Memory B cell (primary cell): ENCODE data around the gene DOK7.
A peak's percentile ranks its signal among the peaks of the same experiment; 100 is the strongest.

Source experiments
- ATAC-seq: fragments of 150-1000 bp; cut with Tn5 transposase; 2 replicates; pipeline ENCODE4 v1.10.0; 2021; ENCODE audit warnings: low read depth, mild to moderate bottlenecking, moderate library complexity
- DNase-seq, 2 donors: peaks; one replicate each; pipeline ENCODE4 v3.0.0; 2022; ENCODE audit warnings: low spot score in 2 of 2
- H3K27ac Mint-ChIP-seq: one replicate; pipeline ENCODE4 v1.8.0; 2022; ENCODE audit warnings: mild to moderate bottlenecking, moderate library complexity, mixed read lengths
- H3K27me3 Mint-ChIP-seq: one replicate; pipeline ENCODE4 v1.8.0; 2022; ENCODE audit warnings: mixed read lengths
- H3K36me3 Mint-ChIP-seq: one replicate; pipeline ENCODE4 v1.8.0; 2022; ENCODE audit warnings: mild to moderate bottlenecking, mixed read lengths
- H3K4me1 Mint-ChIP-seq: one replicate; pipeline ENCODE4 v1.8.0; 2022; ENCODE audit warnings: mixed read lengths
- H3K4me3 Mint-ChIP-seq: one replicate; pipeline ENCODE4 v1.8.0; 2022; ENCODE audit warnings: mild to moderate bottlenecking, moderate library complexity, mixed read lengths
- H3K9me3 Mint-ChIP-seq: one replicate; pipeline ENCODE4 v1.8.0; 2022; ENCODE audit warnings: mixed read lengths

The DOK7 gene

DNA sequence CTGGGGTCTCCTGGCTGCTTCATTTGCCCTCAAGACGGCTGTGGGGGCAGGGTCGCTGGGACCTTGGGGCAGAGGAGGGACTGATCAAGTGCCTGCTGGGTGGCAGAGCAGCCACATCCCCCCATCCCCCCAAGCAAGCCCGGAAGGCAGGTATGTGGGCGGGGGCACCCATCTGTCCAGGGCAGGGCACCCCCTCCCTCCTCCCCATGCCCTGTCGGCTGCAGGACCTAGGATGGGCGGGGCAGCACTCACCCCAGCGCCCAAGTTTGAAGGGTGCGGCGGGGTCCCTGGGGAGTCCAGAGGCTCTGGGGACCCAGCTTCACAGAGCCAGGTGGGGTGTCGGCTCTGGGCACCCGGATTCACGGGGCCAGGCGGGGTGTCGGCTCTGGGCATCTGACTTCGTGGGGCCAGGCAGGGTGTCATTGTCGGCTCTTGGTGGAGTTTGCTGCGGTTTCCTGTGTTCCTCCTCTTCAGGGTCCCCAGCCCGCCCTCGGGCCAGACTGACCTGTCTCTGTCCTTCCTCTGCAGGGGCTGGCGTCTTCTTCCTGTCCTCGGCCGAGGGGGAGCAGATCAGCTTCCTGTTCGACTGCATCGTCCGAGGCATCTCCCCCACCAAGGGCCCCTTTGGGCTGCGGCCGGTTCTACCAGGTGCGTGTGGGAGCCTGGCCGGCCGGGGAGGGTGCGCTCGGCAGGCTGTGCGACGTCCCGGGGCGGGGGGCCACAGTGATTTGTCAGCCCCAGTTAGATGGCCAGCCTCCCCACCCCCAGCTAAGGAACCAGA, 22.1 kb downstream of the DOK7 start:
- peak overlapping the region; percentile 79 for H3K4me3 Mint-ChIP-seq
- H3K9me3 Mint-ChIP-seq, result no peaks in the 10 kb centered on the region
- peak; percentile 66 for ATAC-seq
- H3K27me3 Mint-ChIP-seq, result no peaks in the 10 kb centered on the region
- DNase-seq, result peak; percentile 82 to 88
- H3K36me3 Mint-ChIP-seq, result peaks cover 7% of the 10 kb centered on the region
- H3K27ac Mint-ChIP-seq, result peak overlapping the region; percentile 93
- peaks cover 52% of the 10 kb centered on the region for H3K4me1 Mint-ChIP-seq

GRCh38 chr4:3485886-3486540, 22.9 kb downstream of the DOK7 start:
- Mint-ChIP-seq H3K4me1 (peaks cover 48% of the 10 kb centered on the region), H3K9me3 (no peaks in the 10 kb centered on the region), H3K36me3 (peaks cover 15% of the 10 kb centered on the region), H3K27me3 (no peaks in the 10 kb centered on the region), H3K27ac (peak overlapping the region; percentile 93), H3K4me3 (peak overlapping the region; percentile 79)
- DNase-seq, result peak in 1 of 2 donors; percentile 49
- no peak for ATAC-seq

- no peaks in the 10 kb centered on the region for H3K9me3 Mint-ChIP-seq
- peak overlapping the region; percentile 93 for H3K27ac Mint-ChIP-seq
- no peaks in the 10 kb centered on the region for H3K27me3 Mint-ChIP-seq
- DNase-seq (peak in 1 of 2 donors; percentile 35), ATAC-seq (no peak)
- peaks cover 50% of the 10 kb centered on the region for H3K4me1 Mint-ChIP-seq
- H3K4me3 Mint-ChIP-seq, result peak overlapping the region; percentile 79
- H3K36me3 Mint-ChIP-seq, result peaks cover 21% of the 10 kb centered on the region
Observed at GRCh38 chr4:3486541-3487540, 23.7 kb downstream of the DOK7 start.

GRCh38 chr4:3487861-3488260, 24.8 kb downstream of the DOK7 start:
- DNase-seq, result no peak
- Mint-ChIP-seq H3K9me3 (no peaks in the 10 kb centered on the region), H3K4me3 (no peak overlapping the region), H3K27me3 (no peaks in the 10 kb centered on the region), H3K4me1 (peaks cover 53% of the 10 kb centered on the region), H3K27ac (peak overlapping the region; percentile 15), H3K36me3 (peaks cover 27% of the 10 kb centered on the region)
- ATAC-seq, result no peak

DNA sequence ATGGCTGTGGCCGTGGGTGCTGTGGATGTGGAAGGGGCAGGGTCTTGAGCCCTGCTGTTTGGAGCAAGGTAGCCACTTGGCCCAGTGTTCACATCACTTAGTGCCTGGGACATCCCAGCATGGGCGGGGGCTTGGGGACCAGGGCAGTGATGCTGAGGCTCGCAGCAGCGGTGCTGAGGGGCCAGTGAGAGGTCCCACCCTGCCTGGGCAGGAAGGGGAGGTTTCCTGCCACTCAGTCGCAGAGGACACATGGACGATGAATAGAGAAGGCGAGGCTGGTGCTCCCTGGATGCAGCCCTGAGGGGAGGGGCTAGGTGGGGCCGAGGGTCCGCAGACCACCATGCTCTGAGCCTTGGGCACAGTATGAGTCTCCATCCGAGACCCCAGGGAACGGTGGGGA, 25.7 kb downstream of the DOK7 start:
- ATAC-seq, result no peak
- H3K27me3 Mint-ChIP-seq, result no peaks in the 10 kb centered on the region

GRCh38 chr4:3489451-3489962, 26.4 kb downstream of the DOK7 start:
- Mint-ChIP-seq H3K27me3 (no peaks in the 10 kb centered on the region), H3K27ac (peak overlapping the region; percentile 15), H3K4me3 (peak overlapping the region; percentile 48), H3K36me3 (peaks cover 29% of the 10 kb centered on the region), H3K4me1 (peaks cover 47% of the 10 kb centered on the region), H3K9me3 (no peaks in the 10 kb centered on the region)
- ATAC-seq (no peak), DNase-seq (no peak)

More for the DNA sequence above, 25.7 kb downstream of the DOK7 start:
- Mint-ChIP-seq H3K4me1 (peaks cover 49% of the 10 kb centered on the region), H3K4me3 (peak overlapping the region; percentile 11), H3K9me3 (no peaks in the 10 kb centered on the region), H3K36me3 (peaks cover 27% of the 10 kb centered on the region), H3K27ac (peak overlapping the region; percentile 15)
- no peak for DNase-seq

DNA sequence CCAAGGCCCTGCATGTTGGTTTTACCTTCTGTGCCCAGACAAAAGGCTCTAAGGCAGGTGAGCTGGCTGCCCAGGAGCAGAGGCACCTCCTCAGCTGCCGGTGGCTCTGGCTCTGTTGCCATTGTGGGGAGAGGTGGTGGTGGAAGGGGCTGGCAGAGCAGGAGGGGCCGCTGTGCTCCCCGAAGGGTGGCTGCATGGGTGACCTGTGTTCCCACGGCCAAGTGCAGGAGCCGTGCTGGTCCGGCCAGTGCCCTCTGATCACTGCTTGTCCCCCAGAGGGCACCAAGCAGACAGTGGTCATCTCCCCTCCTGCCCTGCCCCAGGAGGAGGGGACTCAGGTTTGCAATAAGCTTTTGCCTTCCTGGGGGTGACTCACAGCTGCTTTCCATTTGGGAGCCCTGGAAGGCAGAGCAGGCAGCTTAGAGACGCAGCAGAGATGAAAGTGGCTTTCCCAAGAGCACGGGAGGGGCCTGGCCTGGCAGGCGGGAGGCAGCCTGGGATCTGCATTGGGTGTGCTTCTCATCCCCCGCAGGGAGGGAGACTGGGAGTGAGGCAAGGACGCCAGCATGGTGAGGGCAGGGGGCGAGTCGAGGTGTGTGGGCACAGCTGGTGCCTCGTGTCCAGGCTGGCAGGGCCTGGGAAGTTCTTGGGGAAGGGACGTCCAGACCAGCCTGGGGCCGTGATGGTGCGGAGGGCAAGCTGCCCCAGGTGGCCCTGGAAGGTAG, 28.7 kb downstream of the DOK7 start:
- DNase-seq, result no peak
- no peak overlapping the region for H3K27ac Mint-ChIP-seq
- H3K4me1 Mint-ChIP-seq, result peaks cover 37% of the 10 kb centered on the region
- no peaks in the 10 kb centered on the region for H3K27me3 Mint-ChIP-seq
- peaks cover 29% of the 10 kb centered on the region for H3K36me3 Mint-ChIP-seq
- no peak overlapping the region for H3K4me3 Mint-ChIP-seq
- no peak for ATAC-seq
- no peaks in the 10 kb centered on the region for H3K9me3 Mint-ChIP-seq

DNA sequence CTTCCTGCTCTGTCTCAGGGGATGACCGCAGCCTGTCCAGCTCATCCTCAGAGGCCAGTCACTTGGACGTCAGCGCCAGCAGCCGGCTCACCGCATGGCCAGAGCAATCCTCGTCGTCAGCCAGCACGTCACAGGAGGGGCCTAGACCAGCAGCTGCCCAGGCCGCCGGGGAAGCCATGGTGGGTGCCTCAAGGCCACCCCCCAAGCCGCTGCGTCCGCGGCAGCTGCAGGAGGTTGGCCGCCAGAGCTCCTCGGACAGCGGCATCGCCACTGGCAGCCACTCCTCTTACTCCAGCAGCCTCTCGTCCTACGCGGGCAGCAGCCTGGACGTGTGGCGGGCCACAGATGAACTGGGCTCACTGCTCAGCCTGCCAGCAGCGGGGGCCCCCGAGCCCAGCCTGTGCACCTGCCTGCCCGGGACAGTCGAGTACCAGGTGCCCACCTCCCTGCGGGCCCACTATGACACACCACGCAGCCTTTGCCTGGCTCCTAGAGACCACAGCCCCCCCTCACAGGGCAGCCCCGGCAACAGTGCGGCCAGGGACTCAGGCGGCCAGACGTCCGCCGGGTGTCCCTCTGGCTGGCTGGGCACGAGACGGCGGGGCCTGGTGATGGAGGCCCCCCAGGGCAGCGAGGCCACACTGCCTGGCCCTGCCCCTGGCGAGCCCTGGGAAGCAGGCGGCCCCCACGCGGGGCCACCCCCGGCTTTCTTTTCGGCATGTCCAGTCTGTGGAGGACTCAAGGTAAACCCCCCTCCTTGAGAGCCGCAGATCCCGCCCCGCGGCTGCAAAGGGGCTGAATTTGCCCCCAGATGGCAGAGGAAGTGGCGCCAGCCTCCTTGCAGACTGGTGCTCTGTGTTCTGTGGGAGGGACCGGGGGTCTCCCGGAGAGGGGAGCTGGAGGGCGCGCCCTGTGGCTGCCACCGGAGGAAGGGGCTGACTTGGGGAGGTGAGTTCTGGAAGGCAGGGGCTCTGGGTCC, 29.9 kb downstream of the DOK7 start:
- peaks cover 38% of the 10 kb centered on the region for H3K4me1 Mint-ChIP-seq
- peaks cover 29% of the 10 kb centered on the region for H3K36me3 Mint-ChIP-seq
- no peaks in the 10 kb centered on the region for H3K27me3 Mint-ChIP-seq
- no peak for ATAC-seq
- no peak overlapping the region for H3K27ac Mint-ChIP-seq
- no peak for DNase-seq
- H3K4me3 Mint-ChIP-seq, result no peak overlapping the region
- no peaks in the 10 kb centered on the region for H3K9me3 Mint-ChIP-seq

DNA sequence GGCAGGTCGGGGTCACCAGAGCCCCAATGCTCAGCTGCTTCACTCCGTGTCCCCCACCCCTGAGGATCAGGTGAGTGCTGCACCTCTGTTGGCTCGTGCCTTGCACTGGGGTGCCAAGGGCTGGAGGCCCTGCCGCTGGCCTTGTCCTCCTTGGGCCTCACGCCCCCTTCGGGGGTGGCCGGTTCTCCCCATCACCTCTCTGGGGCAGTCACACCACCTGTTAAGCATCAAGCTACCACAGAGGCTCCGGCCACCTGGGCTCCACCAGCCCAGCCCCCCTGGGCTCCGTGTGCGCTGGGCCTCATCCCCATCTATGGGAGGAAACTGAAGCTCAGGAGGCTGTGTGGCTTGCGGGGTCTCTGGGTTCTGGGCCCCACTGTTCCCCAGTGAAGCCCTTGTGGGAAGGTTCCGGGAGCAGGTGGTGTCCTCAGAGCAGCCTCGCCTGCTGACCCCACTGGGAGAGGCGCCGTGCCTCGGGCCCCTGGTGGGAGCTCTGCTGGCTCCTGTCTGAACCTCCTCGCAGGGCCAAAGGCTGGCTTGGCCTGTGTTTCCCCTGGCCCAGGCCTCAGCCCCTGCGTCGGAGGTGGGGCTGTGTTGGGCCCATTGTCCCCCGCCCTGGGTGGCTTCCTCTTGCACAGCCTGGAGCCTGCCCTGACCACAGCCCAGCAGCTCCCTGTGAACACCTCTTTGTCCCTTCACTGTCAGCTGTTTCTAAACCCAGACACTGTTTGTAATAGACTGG, 30.8 kb downstream of the DOK7 start:
- ATAC-seq (no peak), DNase-seq (no peak)
- H3K27ac Mint-ChIP-seq, result no peak overlapping the region
- peaks cover 31% of the 10 kb centered on the region for H3K4me1 Mint-ChIP-seq
- H3K9me3 Mint-ChIP-seq, result no peaks in the 10 kb centered on the region
- H3K27me3 Mint-ChIP-seq, result no peaks in the 10 kb centered on the region
- no peak overlapping the region for H3K4me3 Mint-ChIP-seq
- peaks cover 29% of the 10 kb centered on the region for H3K36me3 Mint-ChIP-seq

DNA sequence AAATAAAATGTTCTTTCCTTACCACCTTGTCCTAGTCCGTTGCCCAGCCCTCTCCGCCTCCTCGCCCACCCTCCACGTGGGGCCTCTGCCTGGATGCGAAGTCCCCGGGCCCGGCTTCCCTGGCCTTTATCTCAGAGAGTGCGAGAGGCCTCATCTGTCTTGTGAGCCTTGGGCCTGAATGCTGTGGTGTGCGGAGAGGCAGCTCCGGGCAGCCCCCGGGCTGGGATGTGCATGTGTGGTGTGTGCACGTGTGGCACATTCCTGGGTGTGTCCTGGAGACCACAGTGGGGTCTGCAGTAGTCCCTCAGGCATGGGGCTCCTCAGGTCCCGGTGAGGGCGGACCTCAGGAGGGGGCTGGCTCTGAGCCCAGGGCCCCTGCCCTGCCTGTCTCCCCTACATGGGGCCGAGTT, 31.4 kb downstream of the DOK7 start:
- Mint-ChIP-seq H3K27me3 (no peaks in the 10 kb centered on the region), H3K4me3 (no peak overlapping the region), H3K36me3 (peaks cover 27% of the 10 kb centered on the region), H3K9me3 (no peaks in the 10 kb centered on the region), H3K4me1 (peaks cover 25% of the 10 kb centered on the region), H3K27ac (no peak overlapping the region)
- no peak for ATAC-seq
- DNase-seq, result no peak

GRCh38 chr4:3495204-3495975, 32.3 kb downstream of the DOK7 start:
- ATAC-seq (no peak), DNase-seq (no peak)
- H3K36me3 Mint-ChIP-seq, result peaks cover 20% of the 10 kb centered on the region
- no peaks in the 10 kb centered on the region for H3K27me3 Mint-ChIP-seq
- peaks cover 20% of the 10 kb centered on the region for H3K4me1 Mint-ChIP-seq
- no peak overlapping the region for H3K27ac Mint-ChIP-seq
- no peak overlapping the region for H3K4me3 Mint-ChIP-seq
- no peaks in the 10 kb centered on the region for H3K9me3 Mint-ChIP-seq
